ENCODE measurements around the gene H2BK1.

H2BK1 gene

GRCh38 chr7:151192002-151192539 lies 18.2 kb downstream of the H2BK1 start:
- no peak overlapping the region for H3K27ac ChIP-seq
- no peak for TF ChIP-seq CTCF (IDR thresholded peaks at IDR 0.05)
- TF ChIP-seq ZFX (IDR thresholded peaks at IDR 0.05; ENCODE audit: borderline replicate concordance): no peak

GRCh38 chr7:151191544-151191943 lies 18.7 kb downstream of the H2BK1 start:
- H3K27ac ChIP-seq: no peak overlapping the region
- TF ChIP-seq ZFX (IDR thresholded peaks at IDR 0.05; ENCODE audit: borderline replicate concordance) (no peak), CTCF (IDR thresholded peaks at IDR 0.05) (peak; percentile 14; the same call in 1 of the 2 replicates)

GRCh38 chr7:151189038-151189437 lies 21.2 kb downstream of the H2BK1 start:
- TF ChIP-seq ZFX (IDR thresholded peaks at IDR 0.05; ENCODE audit: borderline replicate concordance): no peak
- TF ChIP-seq CTCF (IDR thresholded peaks at IDR 0.05): no peak
- no peak overlapping the region for H3K27ac ChIP-seq

- TF ChIP-seq CTCF (IDR thresholded peaks at IDR 0.05) (no peak), ZFX (IDR thresholded peaks at IDR 0.05; ENCODE audit: borderline replicate concordance) (no peak)
- H3K27ac ChIP-seq: no peak overlapping the region
Observed at GRCh38 chr7:151188252-151188542, 22.1 kb downstream of the H2BK1 start.

GRCh38 chr7:151187409-151188251 lies 22.7 kb downstream of the H2BK1 start:
- TF ChIP-seq CTCF (IDR thresholded peaks at IDR 0.05): no peak
- no peak for TF ChIP-seq ZFX (IDR thresholded peaks at IDR 0.05; ENCODE audit: borderline replicate concordance)
- no peak overlapping the region for H3K27ac ChIP-seq

- no peak within 1 kb of the TSS for H3K27ac ChIP-seq
- TF ChIP-seq ZFX (IDR thresholded peaks at IDR 0.05; ENCODE audit: borderline replicate concordance): no peak
- TF ChIP-seq CTCF (IDR thresholded peaks at IDR 0.05): no peak
Observed at GRCh38 chr7:151186640-151187408, 23.5 kb downstream of the H2BK1 start, which contains the start of gene ASB10. Gene ASB10, minus strand, starts transcription at chr7:151187250. Its CDS starts 120 bp downstream, at chr7:151187130.

Measured in 22Rv1 (cell line).